ENCODE data around the gene SHF. TPM values are rescaled to one million over a fixed set of nuclear protein-coding genes. Genes with fewer than 3 reads are reported as not detected.

The SHF gene
- total RNA-seq, 1 donor from 2014 or later, result 4.6 TPM

DNA sequence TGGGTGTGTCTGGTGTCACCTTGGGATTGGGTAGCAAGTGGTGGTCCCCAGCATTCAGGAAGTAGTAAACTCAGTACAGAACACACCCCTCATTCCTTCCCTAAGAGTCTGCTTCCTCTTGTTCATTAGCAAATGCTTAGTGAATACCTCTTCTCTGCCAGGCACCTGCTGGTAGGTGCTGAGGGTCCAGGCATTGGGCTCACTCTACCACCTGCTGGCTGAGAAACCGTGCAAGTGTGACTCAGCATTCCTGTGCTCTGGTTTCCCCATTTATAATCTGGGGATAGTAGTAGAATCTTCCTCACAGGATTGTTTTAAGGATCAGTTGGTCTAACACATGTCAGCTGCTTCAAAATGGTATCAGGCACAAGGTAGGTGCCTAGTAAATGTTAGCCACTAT is 4.8 kb downstream of the SHF start:
- Mint-ChIP-seq H3K4me1 (ENCODE audit: low read depth, unreplicated experiment) (peaks cover 8% of the 10 kb centered on the region), H3K27me3 (ENCODE audit: low read depth, unreplicated experiment) (peaks cover 2% of the 10 kb centered on the region)

DNA sequence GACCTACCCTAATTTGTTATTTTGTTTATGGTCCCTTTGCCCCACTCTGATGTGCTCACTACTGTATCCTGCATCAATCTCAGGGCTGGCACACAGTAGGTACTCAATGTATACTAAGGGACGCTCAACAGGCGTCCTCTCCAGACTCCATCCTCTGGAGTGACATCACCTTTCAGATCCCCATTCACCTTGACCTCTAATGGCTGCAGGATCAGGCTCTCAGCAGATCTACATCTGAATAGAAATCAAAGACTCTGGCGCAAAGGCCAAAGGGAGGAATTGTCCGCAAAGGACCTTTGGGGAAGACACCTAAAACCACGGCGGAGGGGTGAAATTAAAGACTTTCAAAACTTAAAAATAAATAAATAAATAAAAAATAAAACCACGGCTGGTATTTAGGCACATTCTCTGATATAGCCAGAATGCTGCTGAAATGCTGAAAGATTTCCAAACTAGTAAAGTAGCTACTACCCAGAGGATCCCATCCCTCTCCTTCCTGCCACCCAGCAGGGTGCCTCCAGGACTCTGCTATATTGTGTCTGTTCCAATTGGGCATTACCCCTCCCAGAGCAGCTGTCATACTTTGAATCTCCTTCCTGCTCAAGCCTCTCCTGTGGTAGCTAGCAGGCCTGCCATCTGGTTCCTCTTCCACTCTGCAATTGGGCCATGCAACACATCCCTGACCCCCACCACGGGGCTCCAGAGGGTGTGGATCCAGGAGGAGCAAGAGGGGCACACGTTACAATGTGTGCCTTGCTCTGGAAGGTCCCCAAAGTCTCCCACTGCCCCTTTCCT is 6.1 kb downstream of the SHF start:
- Histone ChIP-seq H3K9me3 (ENCODE audit: insufficient read depth, low read depth, low read length) (no peaks in the 10 kb centered on the region), H3K4me1 (ENCODE audit: insufficient read depth, low read length) (peaks cover 6% of the 10 kb centered on the region), H3K4me3 (ENCODE audit: insufficient read depth, low read depth, low read length) (no peak overlapping the region), H3K27me3 (ENCODE audit: insufficient read depth, low read length) (no peaks in the 10 kb centered on the region), H3K79me2 (ENCODE audit: insufficient read depth, low read length) (no peaks in the 10 kb centered on the region), H3K4me2 (ENCODE audit: low read length) (no peak overlapping the region), H3K36me3 (ENCODE audit: insufficient read depth, low read length) (no peaks in the 10 kb centered on the region), H3K27ac (ENCODE audit: low read depth, low read length) (no peak overlapping the region), H3K9ac (ENCODE audit: low read length) (no peak overlapping the region), H4K20me1 (ENCODE audit: insufficient read depth, low read length) (peaks cover 8% of the 10 kb centered on the region), H2AFZ (ENCODE audit: low read depth, low read length) (no peak overlapping the region)
- no peak for DNase-seq (ENCODE audit: low read depth)
- FAIRE-seq, result no peak
- Mint-ChIP-seq H3K4me3 (ENCODE audit: unreplicated experiment) (no peak overlapping the region), H3K9me3 (ENCODE audit: unreplicated experiment) (peaks cover 6% of the 10 kb centered on the region), H3K27me3 (ENCODE audit: low read depth, unreplicated experiment) (peaks cover 2% of the 10 kb centered on the region), H3K27ac (ENCODE audit: unreplicated experiment) (peak overlapping the region; percentile 48), H3K4me1 (ENCODE audit: low read depth, unreplicated experiment) (peaks cover 8% of the 10 kb centered on the region), H3K36me3 (ENCODE audit: low read depth, unreplicated experiment) (peaks cover 11% of the 10 kb centered on the region)
- TF ChIP-seq, protein P1, sequence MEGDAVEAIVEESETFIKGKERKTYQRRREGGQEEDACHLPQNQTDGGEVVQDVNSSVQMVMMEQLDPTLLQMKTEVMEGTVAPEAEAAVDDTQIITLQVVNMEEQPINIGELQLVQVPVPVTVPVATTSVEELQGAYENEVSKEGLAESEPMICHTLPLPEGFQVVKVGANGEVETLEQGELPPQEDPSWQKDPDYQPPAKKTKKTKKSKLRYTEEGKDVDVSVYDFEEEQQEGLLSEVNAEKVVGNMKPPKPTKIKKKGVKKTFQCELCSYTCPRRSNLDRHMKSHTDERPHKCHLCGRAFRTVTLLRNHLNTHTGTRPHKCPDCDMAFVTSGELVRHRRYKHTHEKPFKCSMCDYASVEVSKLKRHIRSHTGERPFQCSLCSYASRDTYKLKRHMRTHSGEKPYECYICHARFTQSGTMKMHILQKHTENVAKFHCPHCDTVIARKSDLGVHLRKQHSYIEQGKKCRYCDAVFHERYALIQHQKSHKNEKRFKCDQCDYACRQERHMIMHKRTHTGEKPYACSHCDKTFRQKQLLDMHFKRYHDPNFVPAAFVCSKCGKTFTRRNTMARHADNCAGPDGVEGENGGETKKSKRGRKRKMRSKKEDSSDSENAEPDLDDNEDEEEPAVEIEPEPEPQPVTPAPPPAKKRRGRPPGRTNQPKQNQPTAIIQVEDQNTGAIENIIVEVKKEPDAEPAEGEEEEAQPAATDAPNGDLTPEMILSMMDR (IDR thresholded peaks at IDR 0.05; ENCODE audit: insufficient read depth, low read depth, low read length), result no peak
- no peak for TF ChIP-seq EZH2 (IDR thresholded peaks at IDR 0.05; ENCODE audit: insufficient read depth, low read length)

More for the DNA sequence above, 4.8 kb downstream of the SHF start:
- no peak overlapping the region for H3K4me3 Mint-ChIP-seq (ENCODE audit: unreplicated experiment)
- no peak overlapping the region for H3K27ac ChIP-seq (ENCODE audit: low read depth, low read length)
- FAIRE-seq (no peak), DNase-seq (ENCODE audit: low read depth) (no peak)
- no peaks in the 10 kb centered on the region for H3K79me2 ChIP-seq (ENCODE audit: insufficient read depth, low read length)
- H2AFZ ChIP-seq (ENCODE audit: low read depth, low read length), result no peak overlapping the region
- H3K36me3 ChIP-seq (ENCODE audit: insufficient read depth, low read length), result no peaks in the 10 kb centered on the region
- H3K4me3 ChIP-seq (ENCODE audit: insufficient read depth, low read depth, low read length), result no peak overlapping the region
- no peaks in the 10 kb centered on the region for H3K27me3 ChIP-seq (ENCODE audit: insufficient read depth, low read length)
- H3K9me3 Mint-ChIP-seq (ENCODE audit: unreplicated experiment), result peaks cover 2% of the 10 kb centered on the region
- H3K9ac ChIP-seq (ENCODE audit: low read length), result no peak overlapping the region
- H3K36me3 Mint-ChIP-seq (ENCODE audit: low read depth, unreplicated experiment), result peaks cover 4% of the 10 kb centered on the region
- peaks cover 10% of the 10 kb centered on the region for H3K4me1 ChIP-seq (ENCODE audit: insufficient read depth, low read length)
- no peak overlapping the region for H3K27ac Mint-ChIP-seq (ENCODE audit: unreplicated experiment)
- no peaks in the 10 kb centered on the region for H3K9me3 ChIP-seq (ENCODE audit: insufficient read depth, low read depth, low read length)
- H4K20me1 ChIP-seq (ENCODE audit: insufficient read depth, low read length), result peaks cover 11% of the 10 kb centered on the region
- no peak overlapping the region for H3K4me2 ChIP-seq (ENCODE audit: low read length)
- TF ChIP-seq EZH2 (IDR thresholded peaks at IDR 0.05; ENCODE audit: insufficient read depth, low read length), result no peak
- TF ChIP-seq, protein P1 (IDR thresholded peaks at IDR 0.05; ENCODE audit: insufficient read depth, low read depth, low read length), result no peak
